ENCODE data around the gene RARB.

RARB gene

GRCh38 chr3:25397150-25397549 is 30.9 kb upstream of the RARB start:
- Histone ChIP-seq H3K36me3 (ENCODE audit: control insufficient read depth, insufficient read depth, low read length) (no peaks in the 10 kb centered on the region), H3K27me3 (replicated peaks; ENCODE audit: control insufficient read depth, insufficient read depth, low read length) (no peaks in the 10 kb centered on the region), H3K4me3 (replicated peaks; ENCODE audit: low read depth, low read length) (no peak overlapping the region)
- no peak for TF ChIP-seq CTCF (IDR thresholded peaks at IDR 0.05; ENCODE audit: insufficient read depth, low read length, poor library complexity, severe bottlenecking)
- DNase-seq (ENCODE audit: extremely low read depth, insufficient read length): no peak

- H3K36me3 ChIP-seq (ENCODE audit: control insufficient read depth, insufficient read depth, low read length): no peaks in the 10 kb centered on the region
- no peak for DNase-seq (ENCODE audit: extremely low read depth, insufficient read length)
- TF ChIP-seq CTCF (IDR thresholded peaks at IDR 0.05; ENCODE audit: insufficient read depth, low read length, poor library complexity, severe bottlenecking): no peak
- H3K4me3 ChIP-seq (replicated peaks; ENCODE audit: low read depth, low read length): no peak overlapping the region
- no peaks in the 10 kb centered on the region for H3K27me3 ChIP-seq (replicated peaks; ENCODE audit: control insufficient read depth, insufficient read depth, low read length)
Measured at GRCh38 chr3:25400587-25400986, 27.5 kb upstream of the RARB start.

- no peak for TF ChIP-seq CTCF (IDR thresholded peaks at IDR 0.05; ENCODE audit: insufficient read depth, low read length, poor library complexity, severe bottlenecking)
- H3K4me3 ChIP-seq (replicated peaks; ENCODE audit: low read depth, low read length): no peak overlapping the region
- no peaks in the 10 kb centered on the region for H3K27me3 ChIP-seq (replicated peaks; ENCODE audit: control insufficient read depth, insufficient read depth, low read length)
- DNase-seq (ENCODE audit: extremely low read depth, insufficient read length): no peak
- H3K36me3 ChIP-seq (ENCODE audit: control insufficient read depth, insufficient read depth, low read length): no peaks in the 10 kb centered on the region
Measured at GRCh38 chr3:25403968-25404367, 24.1 kb upstream of the RARB start.

- Histone ChIP-seq H3K4me3 (replicated peaks; ENCODE audit: low read depth, low read length) (no peak overlapping the region), H3K36me3 (ENCODE audit: control insufficient read depth, insufficient read depth, low read length) (no peaks in the 10 kb centered on the region), H3K27me3 (replicated peaks; ENCODE audit: control insufficient read depth, insufficient read depth, low read length) (no peaks in the 10 kb centered on the region)
- TF ChIP-seq CTCF (IDR thresholded peaks at IDR 0.05; ENCODE audit: insufficient read depth, low read length, poor library complexity, severe bottlenecking): no peak
- DNase-seq (ENCODE audit: extremely low read depth, insufficient read length): no peak
Measured at GRCh38 chr3:25404569-25404968, 23.5 kb upstream of the RARB start.

- no peak overlapping the region for H3K4me3 ChIP-seq (replicated peaks; ENCODE audit: low read depth, low read length)
- H3K27me3 ChIP-seq (replicated peaks; ENCODE audit: control insufficient read depth, insufficient read depth, low read length): no peaks in the 10 kb centered on the region
- no peak for TF ChIP-seq CTCF (IDR thresholded peaks at IDR 0.05; ENCODE audit: insufficient read depth, low read length, poor library complexity, severe bottlenecking)
- no peak for DNase-seq (ENCODE audit: extremely low read depth, insufficient read length)
- H3K36me3 ChIP-seq (ENCODE audit: control insufficient read depth, insufficient read depth, low read length): no peaks in the 10 kb centered on the region
Measured at GRCh38 chr3:25405335-25405734, 22.7 kb upstream of the RARB start.

GRCh38 chr3:25410703-25411102 is 17.4 kb upstream of the RARB start:
- Histone ChIP-seq H3K36me3 (ENCODE audit: control insufficient read depth, insufficient read depth, low read length) (no peaks in the 10 kb centered on the region), H3K27me3 (replicated peaks; ENCODE audit: control insufficient read depth, insufficient read depth, low read length) (no peaks in the 10 kb centered on the region), H3K4me3 (replicated peaks; ENCODE audit: low read depth, low read length) (no peak overlapping the region)
- no peak for DNase-seq (ENCODE audit: extremely low read depth, insufficient read length)
- no peak for TF ChIP-seq CTCF (IDR thresholded peaks at IDR 0.05; ENCODE audit: insufficient read depth, low read length, poor library complexity, severe bottlenecking)

All from GM06990 (cell line).